Measurements from ENCODE around the gene ADM2. TPM values are rescaled to one million over a fixed set of nuclear protein-coding genes. Genes with fewer than 3 reads are reported as not detected.

ADM2 gene
- polyA plus RNA-seq, 1 experiment: 3.1 TPM

GRCh38 chr22:50455201-50455600 is 26.1 kb upstream of the ADM2 start:
- TF ChIP-seq CTCF (IDR thresholded peaks at IDR 0.05; ENCODE audit: low read depth, low read length): no peak
- CTCF ChIA-PET: no interaction called here
- Histone ChIP-seq H3K27me3 (ENCODE audit: control insufficient read depth, insufficient read depth, low read length) (no peaks in the 10 kb centered on the region), H3K27ac (ENCODE audit: low read depth, low read length) (no peak overlapping the region), H3K9me3 (ENCODE audit: control insufficient read depth, insufficient read depth, low read length) (no peaks in the 10 kb centered on the region; the same call in 1 of the 2 replicates), H3K4me3 (ENCODE audit: low read depth, low read length) (no peak overlapping the region)
- DNase-seq (ENCODE audit: low read depth, low spot score): no peak
- POLR2A ChIA-PET: no interaction called here

DNA sequence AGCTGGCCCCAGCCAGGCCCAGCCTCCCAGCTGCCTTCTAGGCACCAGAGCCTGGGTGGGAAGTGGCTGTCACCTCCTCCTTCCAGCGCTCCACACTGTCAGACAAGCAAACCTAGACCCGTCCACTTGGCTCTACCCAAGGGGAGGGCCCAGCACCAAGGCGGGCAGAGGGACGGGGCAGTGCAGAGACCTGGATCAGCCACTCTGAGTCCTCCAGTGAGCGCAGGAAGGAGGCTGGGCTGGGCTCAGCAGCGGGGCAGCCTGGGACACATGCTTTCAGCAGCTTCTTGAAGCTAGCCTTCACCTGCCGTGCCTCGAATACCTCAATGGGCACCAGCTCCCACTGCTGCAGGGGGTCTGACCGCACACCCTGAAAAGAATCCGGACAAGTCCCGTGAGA is 25.3 kb upstream of the ADM2 start:
- Histone ChIP-seq H3K9me3 (ENCODE audit: control insufficient read depth, insufficient read depth, low read length) (no peaks in the 10 kb centered on the region; the same call in 1 of the 2 replicates), H3K27me3 (ENCODE audit: control insufficient read depth, insufficient read depth, low read length) (no peaks in the 10 kb centered on the region), H3K27ac (ENCODE audit: low read depth, low read length) (no peak overlapping the region), H3K4me3 (ENCODE audit: low read depth, low read length) (no peak overlapping the region)
- DNase-seq (ENCODE audit: low read depth, low spot score): no peak
- TF ChIP-seq CTCF (IDR thresholded peaks at IDR 0.05; ENCODE audit: low read depth, low read length): no peak
- CTCF ChIA-PET: no interaction called here
- POLR2A ChIA-PET: no interaction called here

DNA sequence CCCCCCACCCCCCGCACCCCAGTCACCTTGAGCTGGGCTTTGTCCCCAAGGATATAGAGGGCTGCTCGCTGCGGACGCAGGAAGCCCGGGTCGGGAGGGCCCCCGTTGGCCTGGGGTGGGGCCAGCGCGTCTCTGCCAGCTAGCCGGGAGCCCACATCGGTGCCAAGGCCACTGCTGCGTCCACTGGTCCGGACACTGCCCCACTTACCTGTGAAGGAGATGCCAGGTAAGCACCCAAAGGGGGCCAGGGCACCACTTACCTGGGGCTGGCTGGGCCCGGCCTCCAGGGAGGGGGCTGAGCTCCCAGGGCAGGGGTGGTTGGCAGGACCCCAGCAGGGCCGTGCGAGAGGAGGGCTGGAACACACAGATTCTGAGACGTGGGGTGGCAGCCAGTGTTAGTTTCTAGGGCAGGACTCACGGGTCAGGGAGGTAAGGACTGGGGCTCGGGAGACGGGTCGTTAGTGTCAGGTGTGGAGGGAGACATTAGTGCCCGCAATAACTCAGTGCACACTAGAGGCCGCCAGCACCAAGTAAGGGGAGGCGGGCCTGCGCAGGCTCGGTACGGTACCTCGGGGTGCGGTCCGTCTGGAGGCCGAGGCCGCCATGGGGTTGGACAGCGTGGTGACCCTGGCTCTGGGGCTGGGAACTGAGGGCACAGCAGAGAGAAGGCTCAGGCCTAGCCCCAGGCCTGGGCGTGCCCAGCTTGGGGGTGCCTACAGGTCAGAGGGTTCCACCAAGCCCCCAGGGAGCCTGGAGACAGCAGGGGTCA is 24.7 kb upstream of the ADM2 start:
- ChIA-PET POLR2A (no interaction called here), CTCF (no interaction called here)
- TF ChIP-seq CTCF (IDR thresholded peaks at IDR 0.05; ENCODE audit: low read depth, low read length): peak; percentile 25
- Histone ChIP-seq H3K27ac (ENCODE audit: low read depth, low read length) (no peak overlapping the region), H3K4me3 (ENCODE audit: low read depth, low read length) (no peak overlapping the region), H3K27me3 (ENCODE audit: control insufficient read depth, insufficient read depth, low read length) (no peaks in the 10 kb centered on the region), H3K9me3 (ENCODE audit: control insufficient read depth, insufficient read depth, low read length) (no peaks in the 10 kb centered on the region; the same call in 1 of the 2 replicates)
- DNase-seq (ENCODE audit: low read depth, low spot score): no peak

DNA sequence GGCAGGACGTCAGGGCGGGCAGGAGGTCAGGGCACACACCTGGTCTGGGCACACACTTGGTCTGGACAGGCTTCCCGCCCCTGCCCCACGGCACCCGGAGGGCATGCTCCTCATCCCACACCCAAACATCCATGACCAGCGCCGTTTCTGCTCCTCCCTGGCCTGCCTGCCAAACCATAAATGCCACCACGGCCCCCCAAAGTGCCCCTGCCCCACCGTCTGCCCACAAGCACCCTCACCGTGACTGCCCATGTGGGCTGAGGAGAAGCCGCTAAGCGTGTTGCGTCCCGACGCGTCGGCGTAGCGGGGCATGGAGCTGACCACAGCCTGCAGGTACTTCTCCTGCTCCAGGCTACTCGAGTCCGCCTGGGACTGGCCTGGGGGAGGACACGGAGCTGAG is 22.3 kb upstream of the ADM2 start:
- no peak overlapping the region for H3K4me3 ChIP-seq (ENCODE audit: low read depth, low read length)
- DNase-seq (ENCODE audit: low read depth, low spot score): no peak
- POLR2A ChIA-PET: no interaction called here
- no peak overlapping the region for H3K27ac ChIP-seq (ENCODE audit: low read depth, low read length)
- CTCF ChIA-PET: no interaction called here
- TF ChIP-seq CTCF (IDR thresholded peaks at IDR 0.05; ENCODE audit: low read depth, low read length): no peak
- no peaks in the 10 kb centered on the region for H3K27me3 ChIP-seq (ENCODE audit: control insufficient read depth, insufficient read depth, low read length)
- no peaks in the 10 kb centered on the region; the same call in 1 of the 2 replicates for H3K9me3 ChIP-seq (ENCODE audit: control insufficient read depth, insufficient read depth, low read length)

DNA sequence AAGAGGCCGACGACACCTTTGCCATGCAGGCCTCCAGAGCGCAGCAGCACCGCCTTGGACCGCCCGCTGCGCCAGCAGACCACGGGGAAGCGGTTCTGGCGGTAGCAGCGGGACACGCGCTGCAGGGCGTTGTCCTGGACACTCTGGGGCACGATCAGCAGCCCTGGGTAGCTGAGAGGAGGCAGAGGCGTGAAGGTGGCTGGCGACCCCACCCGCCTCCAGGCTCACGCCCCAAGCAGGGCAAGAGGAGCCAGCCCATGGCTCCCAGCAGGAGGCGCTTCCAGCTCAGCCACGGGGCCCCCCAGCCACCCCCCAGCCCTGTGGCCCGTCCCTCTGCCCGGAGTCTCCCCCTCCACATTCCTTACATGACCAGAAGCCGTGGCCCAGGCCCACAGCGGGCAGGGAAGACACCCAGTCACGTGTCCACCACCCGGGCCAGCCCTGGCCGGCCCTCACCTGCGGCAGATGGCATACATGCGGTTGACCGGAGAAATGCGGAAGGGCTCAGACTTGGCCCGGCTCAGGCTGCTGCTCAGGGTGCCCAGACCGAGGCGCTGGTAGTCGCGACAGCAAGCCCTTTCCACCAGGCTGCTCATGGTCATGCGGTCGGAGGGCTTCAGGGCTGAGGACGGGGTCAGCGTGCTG is 21.7 kb upstream of the ADM2 start:
- POLR2A ChIA-PET: no interaction called here
- no peaks in the 10 kb centered on the region for H3K27me3 ChIP-seq (ENCODE audit: control insufficient read depth, insufficient read depth, low read length)
- H3K9me3 ChIP-seq (ENCODE audit: control insufficient read depth, insufficient read depth, low read length): no peaks in the 10 kb centered on the region; the same call in 1 of the 2 replicates
- no peak for TF ChIP-seq CTCF (IDR thresholded peaks at IDR 0.05; ENCODE audit: low read depth, low read length)
- CTCF ChIA-PET: no interaction called here
- no peak for DNase-seq (ENCODE audit: low read depth, low spot score)
- no peak overlapping the region for H3K27ac ChIP-seq (ENCODE audit: low read depth, low read length)
- no peak overlapping the region for H3K4me3 ChIP-seq (ENCODE audit: low read depth, low read length)
